Skeletal muscle tissue (tissue), 4 donors: Measurements from ENCODE around the gene VAT1L. TPM values are rescaled to one million over a fixed set of nuclear protein-coding genes. Genes with fewer than 3 reads are reported as not detected.

Source experiments
- H3K27ac ChIP-seq: one replicate; pipeline ENCODE4 v1.7.0; 2013; ENCODE audit warnings: mild to moderate bottlenecking, low read depth, low read length, inconsistent platforms
- H3K27me3 ChIP-seq, 3 donors: one replicate each; pipeline ENCODE4 v1.7.0; 2013; ENCODE audit warnings: low read length in 3 of 3; ENCODE audit not compliant: control insufficient read depth in 3 of 3, insufficient read depth in 3 of 3
- H3K36me3 ChIP-seq, 3 donors: one replicate each; pipeline ENCODE4 v1.7.0; 2013; ENCODE audit warnings: low read length in 3 of 3; ENCODE audit not compliant: control insufficient read depth in 3 of 3, insufficient read depth in 3 of 3
- H3K4me1 ChIP-seq, 3 donors: one replicate each; pipeline ENCODE4 v1.7.0; 2013; ENCODE audit warnings: low read length in 3 of 3, mild to moderate bottlenecking in 3 of 3; ENCODE audit not compliant: control insufficient read depth in 3 of 3, insufficient read depth in 3 of 3
- H3K4me3 ChIP-seq, 3 donors: one replicate each; pipeline ENCODE4 v1.7.0; 2013; ENCODE audit warnings: low read length in 3 of 3
- H3K9ac ChIP-seq, 3 donors: one replicate each; pipeline ENCODE4 v1.7.0; 2013; ENCODE audit warnings: low read length in 3 of 3, mild to moderate bottlenecking in 3 of 3, moderate library complexity in 2 of 3, low read depth in 1 of 3
- H3K9me3 ChIP-seq, 3 donors: one replicate each; pipeline ENCODE4 v1.7.0; 2013; ENCODE audit warnings: low read length in 3 of 3; ENCODE audit not compliant: control insufficient read depth in 3 of 3
- total RNA-seq: library from RNA; depleted of rRNA; stranded (reverse); fragments of >200 nt; gene quantifications from one replicate; pipeline ENCODE4 v1.2.3, GENCODE V29; 2014
- donor health status: Osteomylitis.

VAT1L gene
- total RNA-seq, 1 donor from 2014 or later: 5.2 TPM

GRCh38 chr16:77780378-77780837, 8.0 kb upstream of the VAT1L start:
- Histone ChIP-seq H3K9me3 (no peaks in the 10 kb centered on the region), H3K9ac (no peak overlapping the region), H3K4me1 (no peaks in the 10 kb centered on the region), H3K27ac (no peak overlapping the region), H3K27me3 (peaks cover 0 to 2% (median 0%) of the 10 kb centered on the region in 3 donors), H3K36me3 (no peaks in the 10 kb centered on the region), H3K4me3 (no peak overlapping the region)

GRCh38 chr16:77781091-77781490, 7.3 kb upstream of the VAT1L start:
- peaks cover 0 to 6% (median 0%) of the 10 kb centered on the region in 3 donors for H3K27me3 ChIP-seq
- H3K4me1 ChIP-seq: no peaks in the 10 kb centered on the region
- no peak overlapping the region for H3K4me3 ChIP-seq
- H3K27ac ChIP-seq: no peak overlapping the region
- H3K36me3 ChIP-seq: no peaks in the 10 kb centered on the region
- H3K9ac ChIP-seq: no peak overlapping the region
- H3K9me3 ChIP-seq: no peaks in the 10 kb centered on the region

- no peaks in the 10 kb centered on the region for H3K4me1 ChIP-seq
- no peak overlapping the region for H3K27ac ChIP-seq
- H3K36me3 ChIP-seq: no peaks in the 10 kb centered on the region
- H3K27me3 ChIP-seq: peaks cover 10 to 19% (median 11%) of the 10 kb centered on the region in 3 donors
- H3K9me3 ChIP-seq: no peaks in the 10 kb centered on the region
- no peak overlapping the region for H3K9ac ChIP-seq
- no peak overlapping the region for H3K4me3 ChIP-seq
Measured at GRCh38 chr16:77782694-77783093, 5.7 kb upstream of the VAT1L start.

- Histone ChIP-seq H3K4me1 (peaks cover 0 to 5% (median 4%) of the 10 kb centered on the region in 3 donors), H3K9me3 (no peaks in the 10 kb centered on the region), H3K36me3 (no peaks in the 10 kb centered on the region), H3K9ac (no peak overlapping the region), H3K4me3 (no peak overlapping the region), H3K27ac (no peak overlapping the region), H3K27me3 (peaks cover 29 to 39% (median 31%) of the 10 kb centered on the region in 3 donors)
Measured at GRCh38 chr16:77784441-77785372, 3.7 kb upstream of the VAT1L start.

GRCh38 chr16:77785373-77785764, 3.0 kb upstream of the VAT1L start:
- H3K27me3 ChIP-seq: peaks cover 35 to 43% (median 38%) of the 10 kb centered on the region in 3 donors

GRCh38 chr16:77786186-77786847, 2.0 kb upstream of the VAT1L start:
- no peak overlapping the region for H3K4me3 ChIP-seq
- H3K36me3 ChIP-seq: no peaks in the 10 kb centered on the region
- no peak overlapping the region for H3K27ac ChIP-seq
- no peaks in the 10 kb centered on the region for H3K9me3 ChIP-seq
- no peak overlapping the region for H3K9ac ChIP-seq
- peaks cover 40 to 50% (median 44%) of the 10 kb centered on the region in 3 donors for H3K27me3 ChIP-seq
- H3K4me1 ChIP-seq: peaks cover 0 to 5% (median 4%) of the 10 kb centered on the region in 3 donors

More at GRCh38 chr16:77785373-77785764, 3.0 kb upstream of the VAT1L start:
- Histone ChIP-seq H3K36me3 (no peaks in the 10 kb centered on the region), H3K9ac (no peak overlapping the region), H3K27ac (no peak overlapping the region), H3K4me3 (no peak overlapping the region), H3K9me3 (no peaks in the 10 kb centered on the region), H3K4me1 (peaks cover 0 to 5% (median 4%) of the 10 kb centered on the region in 3 donors)

GRCh38 chr16:77787452-77787851, 912 bp upstream of the VAT1L start:
- Histone ChIP-seq H3K9ac (no peak overlapping the region), H3K4me3 (no peak overlapping the region), H3K27ac (no peak overlapping the region), H3K27me3 (peaks cover 45 to 58% (median 53%) of the 10 kb centered on the region in 3 donors), H3K9me3 (no peaks in the 10 kb centered on the region), H3K36me3 (no peaks in the 10 kb centered on the region), H3K4me1 (peaks cover 0 to 5% (median 4%) of the 10 kb centered on the region in 3 donors)

- Histone ChIP-seq H3K36me3 (no peaks in the 10 kb centered on the region), H3K4me3 (peak overlapping the region in 1 of 3 donors; percentile 57), H3K27ac (no peak overlapping the region), H3K4me1 (peaks cover 0 to 5% (median 4%) of the 10 kb centered on the region in 3 donors), H3K9ac (no peak overlapping the region), H3K9me3 (no peaks in the 10 kb centered on the region), H3K27me3 (peaks cover 47 to 59% (median 58%) of the 10 kb centered on the region in 3 donors)
Measured at GRCh38 chr16:77789085-77790008, 983 bp downstream of the VAT1L start.

GRCh38 chr16:77790009-77790372, 1.6 kb downstream of the VAT1L start:
- H3K9me3 ChIP-seq: no peaks in the 10 kb centered on the region
- peaks cover 47 to 59% (median 58%) of the 10 kb centered on the region in 3 donors for H3K27me3 ChIP-seq
- H3K4me3 ChIP-seq: no peak overlapping the region
- no peak overlapping the region for H3K27ac ChIP-seq
- H3K36me3 ChIP-seq: no peaks in the 10 kb centered on the region
- no peak overlapping the region for H3K9ac ChIP-seq
- H3K4me1 ChIP-seq: peaks cover 0 to 5% (median 4%) of the 10 kb centered on the region in 3 donors
